ENCODE results near the gene LCT.
A peak's percentile ranks its signal among the peaks of the same experiment; 100 is the strongest.

Gene LCT

GRCh38 chr2:135773319-135773718, 63.7 kb downstream of the LCT start:
- ATAC-seq (ENCODE audit: low read depth) (no peak), DNase-seq (ENCODE audit: low spot score in 2 of 2) (no peak)
- Mint-ChIP-seq H3K27me3 (no peaks in the 10 kb centered on the region), H3K4me1 (no peaks in the 10 kb centered on the region), H3K9me3 (no peaks in the 10 kb centered on the region), H3K27ac (no peak overlapping the region), H3K36me3 (peaks cover 25% of the 10 kb centered on the region), H3K4me3 (no peak overlapping the region)

DNA sequence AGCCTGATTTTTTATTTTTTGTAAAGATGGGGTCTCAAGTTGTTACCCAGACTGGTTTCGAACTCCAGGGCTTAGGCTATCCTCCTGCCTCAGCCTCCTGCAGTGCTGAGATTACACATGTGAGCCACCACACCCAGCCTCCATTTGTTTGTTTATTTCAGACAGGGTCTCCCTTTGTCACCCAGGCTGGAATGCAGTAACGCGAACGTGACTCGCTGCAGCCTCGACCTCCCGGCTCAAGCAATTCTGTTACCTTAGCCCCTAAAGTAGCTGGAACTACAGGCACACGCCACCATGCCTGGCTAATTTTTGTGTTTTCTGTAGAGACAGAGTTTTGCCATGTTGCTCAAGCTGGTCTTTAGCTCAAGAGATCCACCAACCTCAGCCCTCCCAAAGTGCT, 68.1 kb downstream of the LCT start:
- H3K9me3 Mint-ChIP-seq, result no peaks in the 10 kb centered on the region
- ATAC-seq (ENCODE audit: low read depth) (no peak), DNase-seq (ENCODE audit: low spot score in 2 of 2) (no peak)
- peaks cover 27% of the 10 kb centered on the region for H3K36me3 Mint-ChIP-seq
- H3K27me3 Mint-ChIP-seq, result no peaks in the 10 kb centered on the region
- no peak overlapping the region for H3K4me3 Mint-ChIP-seq
- H3K4me1 Mint-ChIP-seq, result peaks cover 3% of the 10 kb centered on the region
- H3K27ac Mint-ChIP-seq, result no peak overlapping the region

- DNase-seq (ENCODE audit: low spot score in 2 of 2), result no peak
- H3K9me3 Mint-ChIP-seq, result no peaks in the 10 kb centered on the region
- no peaks in the 10 kb centered on the region for H3K27me3 Mint-ChIP-seq
- peaks cover 25% of the 10 kb centered on the region for H3K36me3 Mint-ChIP-seq
- ATAC-seq (ENCODE audit: low read depth), result no peak
- H3K4me3 Mint-ChIP-seq, result no peak overlapping the region
- H3K27ac Mint-ChIP-seq, result no peak overlapping the region
- H3K4me1 Mint-ChIP-seq, result peaks cover 3% of the 10 kb centered on the region
Measured at GRCh38 chr2:135762530-135762929, 74.5 kb downstream of the LCT start.

DNA sequence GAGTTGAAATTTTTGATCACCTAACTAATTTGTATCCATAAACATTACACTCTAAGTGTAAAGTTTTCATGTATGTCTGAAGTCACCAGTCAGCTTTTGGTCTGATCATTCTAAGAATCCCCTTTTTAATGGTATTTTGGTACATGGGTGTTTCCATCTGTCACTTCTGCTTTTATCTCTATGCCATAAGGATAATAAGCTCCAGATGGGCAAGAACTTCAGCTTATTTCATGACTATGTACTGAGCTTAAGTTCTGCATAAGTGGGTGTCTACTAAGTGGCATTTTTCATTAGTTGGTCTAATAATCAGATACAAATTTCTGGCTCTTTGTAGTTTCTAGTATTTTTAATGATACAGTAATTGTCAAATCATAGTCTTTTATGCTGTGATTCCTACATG, 75.0 kb downstream of the LCT start:
- ATAC-seq (ENCODE audit: low read depth) (no peak), DNase-seq (ENCODE audit: low spot score in 2 of 2) (no peak)
- no peak overlapping the region for H3K27ac Mint-ChIP-seq
- H3K4me3 Mint-ChIP-seq, result no peak overlapping the region
- peaks cover 25% of the 10 kb centered on the region for H3K36me3 Mint-ChIP-seq
- H3K27me3 Mint-ChIP-seq, result no peaks in the 10 kb centered on the region
- peaks cover under 1% of the 10 kb centered on the region for H3K9me3 Mint-ChIP-seq
- no peaks in the 10 kb centered on the region for H3K4me1 Mint-ChIP-seq

- no peaks in the 10 kb centered on the region for H3K4me1 Mint-ChIP-seq
- DNase-seq (ENCODE audit: low spot score in 2 of 2) (no peak), ATAC-seq (ENCODE audit: low read depth) (no peak)
- H3K4me3 Mint-ChIP-seq, result no peak overlapping the region
- no peak overlapping the region for H3K27ac Mint-ChIP-seq
- peaks cover 3% of the 10 kb centered on the region for H3K9me3 Mint-ChIP-seq
- peaks cover 31% of the 10 kb centered on the region for H3K36me3 Mint-ChIP-seq
- no peaks in the 10 kb centered on the region for H3K27me3 Mint-ChIP-seq
Measured at GRCh38 chr2:135756692-135757091, 80.3 kb downstream of the LCT start.

- ATAC-seq (ENCODE audit: low read depth), result no peak
- H3K9me3 Mint-ChIP-seq, result peaks cover 3% of the 10 kb centered on the region
- no peak overlapping the region for H3K4me3 Mint-ChIP-seq
Measured at GRCh38 chr2:135755573-135755972, 81.4 kb downstream of the LCT start.

GRCh38 chr2:135745545-135745944, 91.4 kb downstream of the LCT start:
- Mint-ChIP-seq H3K27me3 (no peaks in the 10 kb centered on the region), H3K27ac (no peak overlapping the region), H3K4me3 (no peak overlapping the region), H3K4me1 (peaks cover 26% of the 10 kb centered on the region), H3K36me3 (peaks cover 10% of the 10 kb centered on the region), H3K9me3 (no peaks in the 10 kb centered on the region)
- no peak for DNase-seq (ENCODE audit: low spot score in 2 of 2)
- no peak for ATAC-seq (ENCODE audit: low read depth)

More at GRCh38 chr2:135755573-135755972, 81.4 kb downstream of the LCT start:
- no peak for DNase-seq (ENCODE audit: low spot score in 2 of 2)
- Mint-ChIP-seq H3K27ac (no peak overlapping the region), H3K4me1 (no peaks in the 10 kb centered on the region), H3K36me3 (peaks cover 29% of the 10 kb centered on the region), H3K27me3 (no peaks in the 10 kb centered on the region)

DNA sequence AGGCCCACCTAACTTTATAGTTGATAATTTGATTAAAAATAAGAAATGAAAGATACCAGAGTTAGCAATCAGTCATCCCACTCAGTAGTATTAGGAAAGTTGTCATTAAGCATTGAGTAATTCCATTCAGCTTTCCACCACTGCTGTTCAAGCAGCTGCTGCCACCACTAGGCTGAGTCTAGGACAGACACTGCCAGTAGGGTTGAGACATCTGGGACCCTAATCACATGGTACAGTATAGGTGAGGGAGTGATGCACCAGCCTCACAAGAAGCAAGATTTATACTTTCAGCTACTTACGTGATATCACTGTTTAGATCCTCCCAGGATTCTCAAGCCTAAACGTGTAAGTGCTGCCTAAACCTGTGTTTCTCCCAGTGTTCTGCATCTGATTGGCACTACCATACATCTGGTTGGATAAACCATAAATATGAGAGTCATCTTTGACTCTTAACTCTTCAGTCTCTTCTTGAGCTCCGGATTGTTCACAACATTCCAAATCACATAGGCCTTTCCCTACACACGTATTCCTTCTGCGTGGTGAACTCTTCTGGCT, 92.1 kb downstream of the LCT start:
- DNase-seq (ENCODE audit: low spot score in 2 of 2), result peak in 1 of 2 donors; percentile 7
- Mint-ChIP-seq H3K27ac (no peak overlapping the region), H3K9me3 (no peaks in the 10 kb centered on the region), H3K4me3 (no peak overlapping the region), H3K36me3 (peaks cover 9% of the 10 kb centered on the region), H3K4me1 (peaks cover 26% of the 10 kb centered on the region), H3K27me3 (no peaks in the 10 kb centered on the region)
- no peak for ATAC-seq (ENCODE audit: low read depth)

DNA sequence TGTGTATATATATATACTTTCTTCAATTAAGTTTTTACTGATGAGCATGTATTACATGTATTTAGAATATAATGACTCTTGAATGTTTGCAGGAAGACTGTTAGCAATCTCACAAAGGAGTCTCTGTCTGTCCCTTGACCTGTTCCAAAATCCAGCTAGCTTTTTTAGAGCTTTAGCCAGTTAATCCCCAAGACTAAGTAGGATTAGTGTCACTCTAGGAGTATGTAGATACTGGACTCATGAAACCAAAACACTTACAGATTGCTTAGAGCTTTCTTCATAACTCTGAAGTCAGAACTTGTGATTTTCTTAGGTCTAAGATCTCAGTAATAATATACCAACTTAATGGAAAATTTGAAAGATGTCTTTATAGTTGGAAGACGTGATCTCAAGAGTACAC, 93.1 kb downstream of the LCT start:
- Mint-ChIP-seq H3K4me3 (no peak overlapping the region), H3K36me3 (peaks cover 5% of the 10 kb centered on the region), H3K27ac (no peak overlapping the region), H3K9me3 (no peaks in the 10 kb centered on the region), H3K27me3 (no peaks in the 10 kb centered on the region), H3K4me1 (peaks cover 26% of the 10 kb centered on the region)
- no peak for DNase-seq (ENCODE audit: low spot score in 2 of 2)
- ATAC-seq (ENCODE audit: low read depth), result no peak

GRCh38 chr2:135742325-135742757, 94.6 kb downstream of the LCT start:
- Mint-ChIP-seq H3K27me3 (no peaks in the 10 kb centered on the region), H3K36me3 (peaks cover 2% of the 10 kb centered on the region), H3K4me1 (peaks cover 24% of the 10 kb centered on the region), H3K27ac (peak overlapping the region; percentile 98), H3K4me3 (peak overlapping the region; percentile 99), H3K9me3 (no peaks in the 10 kb centered on the region)
- ATAC-seq (ENCODE audit: low read depth) (peak; percentile 13), DNase-seq (ENCODE audit: low spot score in 2 of 2) (peak in 1 of 2 donors; percentile 29)

- Mint-ChIP-seq H3K9me3 (no peaks in the 10 kb centered on the region), H3K36me3 (peaks cover 2% of the 10 kb centered on the region), H3K4me3 (peak within 1 kb of the TSS; percentile 99), H3K4me1 (peaks cover 22% of the 10 kb centered on the region), H3K27ac (peak within 1 kb of the TSS; percentile 98), H3K27me3 (no peaks in the 10 kb centered on the region)
- peak; percentile 85 for ATAC-seq (ENCODE audit: low read depth)
- peak; percentile 84 to 87 for DNase-seq (ENCODE audit: low spot score in 2 of 2)
Measured at GRCh38 chr2:135741395-135742324, 95.3 kb downstream of the LCT start, which contains the start of gene UBXN4. TSS of gene UBXN4 (plus strand) at chr2:135741855. CDS start at chr2:135741930, 75 bp downstream.

DNA sequence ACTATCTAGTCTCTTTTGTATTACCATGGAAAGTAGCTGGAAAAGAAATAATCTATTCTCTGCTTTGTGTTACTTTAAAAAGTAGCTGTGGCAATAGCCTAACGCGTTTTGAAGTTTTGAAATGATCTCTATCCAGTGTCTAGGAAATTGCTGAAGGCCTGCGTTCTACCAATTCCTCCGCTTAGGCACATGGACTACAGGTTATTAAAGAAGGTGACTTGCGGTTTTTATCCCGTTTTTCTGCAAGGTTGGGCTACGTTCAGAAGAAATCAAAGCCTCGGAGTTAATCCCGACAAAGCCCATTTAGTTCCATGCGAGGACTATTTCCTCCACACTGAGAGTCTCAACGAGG, 96.0 kb downstream of the LCT start:
- ATAC-seq (ENCODE audit: low read depth) (no peak), DNase-seq (ENCODE audit: low spot score in 2 of 2) (no peak)
- Mint-ChIP-seq H3K9me3 (no peaks in the 10 kb centered on the region), H3K27me3 (no peaks in the 10 kb centered on the region), H3K36me3 (peaks cover 2% of the 10 kb centered on the region), H3K4me3 (no peak overlapping the region), H3K27ac (peak overlapping the region; percentile 98), H3K4me1 (peaks cover 17% of the 10 kb centered on the region)

DNA sequence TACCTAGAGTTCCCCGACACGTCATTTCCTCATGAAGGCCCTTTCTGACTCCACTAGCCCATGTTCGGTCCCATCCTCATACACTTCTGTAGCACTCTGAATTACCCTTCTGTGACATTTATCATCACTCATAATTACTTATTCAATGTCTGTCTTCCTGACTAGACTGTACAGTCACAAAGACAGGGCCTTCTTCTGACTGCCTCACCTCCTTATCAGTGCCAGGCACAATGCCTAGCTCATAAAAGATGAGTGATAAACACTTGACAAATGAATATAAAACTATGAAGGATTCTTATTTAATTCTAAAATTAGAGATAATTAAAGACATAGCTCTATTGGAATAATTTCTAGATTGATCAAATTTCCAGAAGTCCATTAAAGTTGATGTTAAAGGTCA, 96.8 kb downstream of the LCT start:
- H3K4me3 Mint-ChIP-seq, result no peak overlapping the region
- no peak for DNase-seq (ENCODE audit: low spot score in 2 of 2)
- H3K4me1 Mint-ChIP-seq, result peaks cover 17% of the 10 kb centered on the region
- H3K27ac Mint-ChIP-seq, result no peak overlapping the region
- no peaks in the 10 kb centered on the region for H3K9me3 Mint-ChIP-seq
- H3K27me3 Mint-ChIP-seq, result no peaks in the 10 kb centered on the region
- H3K36me3 Mint-ChIP-seq, result peaks cover 2% of the 10 kb centered on the region
- ATAC-seq (ENCODE audit: low read depth), result no peak

All from memory B cell (primary cell).